CD4-positive, alpha-beta T cell treated with Interleukin-6 for 4 hours (primary cell): ENCODE data around the gene HP1BP3.
A peak's percentile ranks its signal among the peaks of the same experiment; 100 is the strongest.

Source experiments
- DNase-seq: peaks from one replicate; pipeline ENCODE4 v3.0.0-alpha.2; 2020; ENCODE audit warnings: mixed read lengths

The HP1BP3 gene

DNA sequence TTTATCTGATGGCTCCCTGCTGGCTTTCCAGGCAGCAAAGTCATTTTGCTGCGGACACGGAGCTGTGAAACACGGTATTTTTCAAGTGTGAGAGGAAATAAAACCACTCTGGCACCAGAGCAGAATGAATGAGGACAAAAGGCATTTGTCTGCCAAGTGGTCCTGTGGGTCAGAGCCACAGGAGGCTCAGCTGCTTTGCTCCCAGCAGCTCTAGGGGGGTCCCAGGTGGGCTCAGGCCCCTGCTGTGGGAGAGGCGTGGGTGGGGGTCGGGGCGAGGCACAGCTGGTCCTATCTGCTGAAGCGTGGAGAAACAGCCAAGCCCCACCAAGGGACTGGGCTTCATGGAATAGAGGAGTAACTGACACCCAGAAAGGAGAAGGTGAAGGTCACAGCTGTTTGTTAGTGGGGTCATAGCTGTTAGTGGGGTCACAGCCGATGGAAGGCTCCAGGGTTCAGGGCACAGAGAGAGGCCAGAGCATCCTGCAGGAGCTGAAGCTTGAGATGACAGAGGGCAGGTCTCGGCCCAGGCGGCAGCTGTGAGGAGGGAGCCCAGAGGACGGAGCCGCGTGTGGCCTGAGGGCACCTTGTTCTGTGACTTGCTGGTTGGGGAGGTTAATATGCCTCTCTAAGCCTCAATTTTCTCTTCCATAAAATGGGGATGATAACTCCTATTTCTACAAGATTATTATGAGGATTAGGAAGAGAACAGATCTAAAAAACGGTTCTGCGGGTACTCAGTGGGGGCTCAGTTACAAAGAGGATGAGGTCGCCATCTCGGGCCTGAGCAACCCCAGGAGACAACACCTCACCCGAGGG, 76.4 kb downstream of the HP1BP3 start:
- no peak for DNase-seq

DNA sequence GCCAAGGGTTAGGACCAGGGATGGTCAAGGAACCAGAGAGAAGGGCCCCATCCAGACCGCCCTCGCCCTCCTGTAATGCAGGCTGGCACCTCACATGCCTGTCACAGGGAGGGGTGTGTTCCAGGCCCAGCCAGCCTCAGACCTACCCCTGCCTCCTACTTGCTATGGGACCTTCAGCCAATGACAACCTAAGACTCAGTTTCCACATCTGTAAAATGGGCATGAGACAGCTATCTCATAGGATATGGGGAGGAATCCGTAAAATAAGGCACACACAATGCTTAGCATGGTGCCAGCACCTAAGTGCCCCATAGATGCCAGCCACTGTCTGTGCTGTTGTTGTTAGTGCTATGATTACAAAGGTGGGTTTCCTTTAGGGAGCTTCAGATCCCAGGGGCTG, 77.2 kb downstream of the HP1BP3 start:
- DNase-seq, result no peak

DNA sequence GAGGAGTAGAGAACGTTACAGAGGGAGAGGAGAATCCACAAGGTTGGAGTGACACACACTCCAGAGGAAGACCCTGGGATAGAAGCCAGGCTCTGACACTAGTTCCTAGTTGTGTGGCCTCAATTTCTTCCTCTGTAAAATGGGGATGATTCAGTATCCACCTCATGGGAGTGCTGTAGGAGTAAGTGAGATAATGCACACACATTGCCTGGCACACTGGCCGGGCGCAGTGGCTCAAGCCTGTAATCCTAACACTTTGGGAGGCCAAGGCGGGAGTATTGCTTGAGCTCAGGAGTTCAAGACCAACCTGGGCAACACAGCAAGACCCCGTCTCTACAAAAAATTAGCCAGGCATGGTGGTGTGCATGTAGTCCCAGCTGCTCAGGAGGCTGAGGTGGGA, 78.2 kb downstream of the HP1BP3 start:
- DNase-seq, result no peak

DNA sequence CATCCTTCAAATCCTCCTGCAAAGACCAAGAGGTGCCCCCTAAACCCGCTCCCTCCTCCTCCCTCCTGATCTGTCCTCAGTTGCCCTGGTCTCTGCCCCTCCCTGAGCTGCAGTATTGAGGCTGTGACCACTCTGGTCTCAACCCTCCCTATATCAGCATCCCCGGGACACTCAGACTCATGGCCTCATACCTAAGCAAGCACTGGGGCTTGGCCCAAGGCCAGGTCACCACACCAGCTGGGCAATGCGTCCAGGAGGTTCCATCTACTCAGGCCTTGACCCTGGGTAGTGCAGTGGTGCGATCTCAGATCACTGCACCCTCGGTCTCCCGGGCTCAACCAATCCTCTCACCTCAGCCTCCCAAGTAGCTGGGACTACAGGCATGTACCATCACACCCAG, 79.0 kb downstream of the HP1BP3 start:
- DNase-seq, result no peak

DNA sequence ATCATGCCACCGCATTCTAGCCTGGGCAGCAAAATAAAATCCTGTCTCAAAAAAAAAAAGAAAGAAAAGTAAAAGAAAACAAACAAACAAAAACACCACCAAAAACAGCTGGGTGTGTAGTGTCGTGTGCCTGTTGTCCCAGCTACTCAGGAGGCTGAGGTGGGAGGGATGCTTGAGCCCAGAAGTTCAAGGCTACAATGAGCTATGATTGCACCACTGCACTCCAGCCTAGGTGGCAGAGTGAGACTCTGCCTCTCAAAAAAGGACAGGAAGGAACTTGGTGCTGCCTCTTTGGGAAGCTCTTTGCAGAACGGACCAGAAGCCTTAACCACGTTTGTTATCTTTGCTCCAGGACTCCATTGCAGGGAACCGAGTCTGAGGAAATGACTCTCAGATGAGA, 80.3 kb downstream of the HP1BP3 start:
- DNase-seq, result no peak

DNA sequence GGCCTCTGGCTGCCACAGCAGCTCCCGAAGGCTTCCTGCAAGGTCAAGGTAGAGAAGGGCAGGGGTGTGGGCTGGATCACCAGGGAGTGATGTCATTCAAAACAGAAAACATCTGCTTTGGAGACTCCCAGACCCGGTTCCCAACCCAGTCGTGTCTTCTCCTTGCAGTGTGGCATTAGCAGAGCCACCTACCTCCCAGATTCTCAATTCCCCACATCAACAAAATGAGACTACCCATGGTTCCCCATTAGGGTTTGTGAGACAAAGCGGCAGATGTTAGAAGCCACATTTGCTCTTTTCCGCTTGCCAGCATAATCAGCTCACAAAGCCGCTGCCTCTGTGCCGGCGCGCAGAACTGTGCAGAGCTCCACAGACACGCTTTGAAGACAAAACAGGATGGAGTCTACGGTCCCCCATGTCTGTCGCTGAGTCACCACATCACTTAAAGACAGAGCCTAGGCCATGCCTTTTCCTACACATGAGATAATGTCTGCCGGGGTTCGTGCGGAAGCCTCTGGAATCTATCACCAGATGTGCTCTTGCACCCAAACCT, 81.8 kb downstream of the HP1BP3 start:
- DNase-seq, result peak; percentile 23

DNA sequence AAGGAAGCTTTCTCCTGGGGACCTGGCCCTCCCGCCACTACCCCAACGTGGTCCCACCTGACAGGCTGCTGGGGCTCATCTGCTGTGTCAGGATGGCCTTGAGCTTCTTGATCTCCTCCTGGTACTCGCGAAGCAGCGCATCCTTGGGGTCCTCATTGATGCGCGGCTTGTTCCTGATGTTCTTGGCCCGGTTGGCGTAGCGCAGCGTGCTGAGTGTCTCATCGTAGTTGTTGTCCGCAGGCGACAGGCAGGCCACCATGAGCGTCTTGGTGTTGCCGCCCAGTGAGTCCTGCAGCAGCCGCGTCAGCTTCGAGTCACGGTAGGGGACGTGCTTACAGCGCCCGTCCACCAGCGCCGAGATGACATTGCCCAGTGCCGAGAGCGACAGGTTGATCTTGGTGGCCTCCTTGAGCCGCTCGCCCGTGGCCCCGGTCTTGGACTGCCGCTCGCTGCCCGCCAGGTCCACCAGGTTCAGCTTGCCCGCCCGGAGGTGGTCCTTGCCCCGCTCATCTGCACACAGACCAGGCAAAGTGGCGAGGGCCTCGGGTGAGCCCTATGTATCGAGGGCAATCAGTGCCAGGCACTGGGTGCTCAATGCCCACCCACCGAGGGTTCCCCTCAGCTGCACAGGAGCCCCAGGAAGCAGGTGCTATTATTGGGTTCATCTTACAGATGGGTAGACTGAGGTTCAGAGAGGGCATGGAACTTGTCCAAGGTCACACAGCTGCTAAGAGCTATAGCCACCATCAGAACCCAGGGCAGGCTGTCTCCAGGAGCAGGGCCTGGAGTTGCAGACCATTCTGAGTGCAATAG, 82.5 kb downstream of the HP1BP3 start:
- no peak for DNase-seq

DNA sequence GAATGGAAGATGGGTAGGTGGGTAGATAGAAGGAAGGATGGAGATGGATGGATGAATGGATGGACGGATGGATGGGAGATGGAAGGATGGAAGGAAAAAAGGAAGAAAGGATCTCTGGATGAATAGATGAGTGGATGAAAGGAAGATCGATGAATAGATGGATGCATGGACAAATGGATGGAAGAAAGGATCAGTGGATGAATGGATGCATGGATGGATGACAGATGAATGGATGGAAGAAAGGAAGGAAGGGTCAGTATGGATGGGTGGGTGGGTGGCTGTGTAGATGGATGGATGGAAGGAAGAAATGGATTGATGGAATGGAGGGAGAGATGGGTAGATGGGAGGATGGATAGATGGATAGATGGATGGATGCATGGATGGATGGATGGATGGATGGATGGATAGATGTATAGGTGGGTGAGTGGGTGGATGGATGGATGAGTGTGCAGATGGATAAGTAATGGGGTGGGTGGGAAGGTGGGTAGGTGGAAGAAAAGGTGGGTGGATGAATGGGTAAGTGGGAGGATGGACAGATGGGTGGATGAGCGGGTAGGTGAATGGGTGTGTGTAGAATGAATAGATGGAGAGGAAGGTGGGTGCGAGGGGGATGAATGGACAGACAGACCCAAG, 83.9 kb downstream of the HP1BP3 start:
- DNase-seq, result no peak

DNA sequence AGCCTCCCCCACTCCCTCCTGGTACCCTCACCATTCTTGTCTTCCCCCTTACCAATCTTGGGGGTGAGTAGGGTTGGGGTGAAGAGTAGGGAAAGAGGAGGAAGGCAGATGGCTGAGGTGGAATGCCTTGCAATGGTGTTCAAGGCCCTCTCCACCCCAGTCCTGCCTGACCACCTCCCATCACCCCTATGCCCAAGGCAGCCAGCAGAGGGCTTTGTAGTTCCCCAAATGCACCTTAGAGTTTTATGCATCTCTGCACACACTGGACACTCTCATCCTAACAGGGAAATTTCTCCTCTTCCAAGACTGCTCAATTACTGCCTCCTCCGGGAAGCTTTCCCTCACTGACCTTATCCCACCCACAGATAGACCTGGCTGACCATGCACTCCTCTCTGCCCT, 84.7 kb downstream of the HP1BP3 start:
- no peak for DNase-seq

DNA sequence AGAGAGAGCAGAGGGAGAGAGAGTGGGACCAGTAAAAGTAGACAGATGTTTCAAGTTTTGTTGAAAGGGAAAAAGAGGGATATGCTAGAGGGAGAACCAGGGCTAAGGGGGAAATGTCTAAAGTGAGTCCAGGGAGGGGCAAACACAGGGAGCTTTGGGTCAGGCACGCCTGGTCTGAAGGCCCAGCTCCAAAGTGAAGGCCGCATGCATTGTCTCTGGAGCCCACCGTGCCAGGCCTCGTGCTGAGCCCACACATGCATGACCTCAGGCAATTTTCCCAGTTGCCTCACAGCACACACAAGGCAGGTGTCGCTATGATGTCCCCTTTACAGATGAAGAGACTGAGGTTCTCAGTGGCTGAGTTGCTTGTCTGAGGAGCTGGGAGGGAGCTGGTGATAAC, 85.3 kb downstream of the HP1BP3 start:
- DNase-seq, result no peak

DNA sequence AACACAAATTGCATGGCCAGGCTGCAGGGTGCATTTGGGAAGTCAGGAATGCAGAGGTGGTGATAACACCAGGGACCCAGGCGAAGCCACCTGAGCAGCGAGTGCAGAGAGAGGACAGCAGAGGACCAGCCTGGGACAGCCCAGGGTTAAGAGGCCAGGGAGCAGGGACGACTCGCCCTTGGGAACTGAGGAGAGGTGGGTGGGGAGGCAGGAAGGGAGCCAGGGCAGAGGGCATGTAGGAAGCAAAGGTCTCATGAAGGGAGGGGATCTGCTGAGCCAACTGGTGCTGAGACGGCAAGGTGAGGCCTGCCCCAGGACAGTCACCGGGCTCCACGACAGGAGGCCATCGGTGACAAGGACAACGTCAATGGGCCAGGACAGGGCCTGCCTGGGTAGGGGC, 85.7 kb downstream of the HP1BP3 start:
- no peak for DNase-seq

DNA sequence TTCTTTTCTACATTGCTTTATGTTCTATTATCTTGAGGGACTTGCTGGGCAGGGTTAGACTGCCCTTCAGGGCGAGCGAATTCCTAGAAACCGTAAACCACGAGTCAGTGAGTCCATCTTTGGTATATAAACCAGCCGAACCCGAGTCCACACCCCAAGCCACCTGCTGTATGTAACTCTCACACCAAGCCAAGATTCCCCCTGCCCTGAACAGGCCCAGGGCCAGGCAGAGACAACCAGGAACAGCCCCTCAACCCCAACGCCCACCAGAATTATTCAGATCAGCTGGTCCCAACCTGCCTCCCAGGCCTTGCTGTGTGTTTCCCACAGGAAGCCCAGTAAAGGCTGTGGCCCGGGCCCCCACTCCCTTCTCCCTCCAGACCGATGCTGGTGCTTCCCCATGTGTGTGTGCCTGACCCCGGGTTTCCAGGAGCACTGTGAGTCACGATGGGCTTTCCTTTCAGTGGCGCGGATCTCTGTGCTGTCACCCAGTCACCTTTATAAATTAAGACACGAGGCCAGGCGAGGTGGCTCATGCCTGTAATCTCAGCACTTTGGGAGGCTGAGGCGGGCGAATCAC, 86.4 kb downstream of the HP1BP3 start:
- no peak for DNase-seq

DNA sequence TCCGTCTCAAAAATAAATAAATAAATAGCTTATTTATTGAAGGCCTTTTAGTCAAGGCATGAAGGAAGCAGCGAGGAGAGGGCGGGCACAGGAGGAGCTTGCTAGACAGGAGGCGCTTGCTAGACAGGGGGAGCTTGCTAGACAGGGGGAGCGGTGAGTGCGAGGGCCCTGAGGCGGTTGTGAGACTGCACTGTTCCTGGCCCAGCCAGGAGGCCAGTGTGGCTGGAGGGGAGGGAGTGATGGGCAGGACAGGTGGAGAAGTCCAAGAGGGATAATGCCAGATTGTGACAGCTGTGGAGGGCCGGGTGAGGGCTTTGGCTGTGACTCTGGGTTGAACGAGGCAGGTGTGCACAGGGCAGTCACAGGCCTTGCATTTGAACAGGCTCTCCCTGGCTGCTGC, 87.5 kb downstream of the HP1BP3 start:
- no peak for DNase-seq

DNA sequence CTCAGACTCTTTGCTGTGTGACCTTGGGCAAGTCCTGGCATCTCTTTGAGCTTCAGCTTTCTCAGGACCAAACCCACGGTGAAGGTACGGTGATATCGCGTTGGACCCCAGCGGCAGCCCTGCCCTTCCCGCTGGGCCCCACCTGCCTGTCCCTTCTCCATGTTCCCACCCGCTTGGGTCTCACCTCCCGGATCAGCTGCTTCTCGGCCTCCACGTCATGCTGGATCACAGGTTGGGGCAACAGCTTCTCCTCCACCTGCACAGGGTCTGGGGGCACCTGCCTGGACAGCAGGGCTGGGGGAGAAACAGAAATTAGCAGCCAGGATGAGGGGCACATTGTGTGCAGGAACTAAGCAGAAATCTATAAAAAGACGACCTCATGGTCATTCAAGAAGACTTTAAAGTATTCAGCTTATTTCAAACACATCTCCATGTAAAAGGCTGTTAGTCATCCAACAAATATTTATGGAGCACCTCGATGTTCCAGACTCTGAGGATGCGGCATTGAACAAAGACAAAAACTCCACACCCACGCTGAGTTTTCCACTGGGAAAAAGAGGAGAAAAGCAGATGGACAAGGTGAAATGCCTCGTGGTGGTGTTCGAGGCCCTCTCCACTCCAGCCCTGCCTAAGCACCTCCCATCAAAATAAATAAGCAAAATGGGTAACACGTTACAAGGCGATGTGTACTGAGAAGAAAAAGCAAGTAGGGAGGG, 88.8 kb downstream of the HP1BP3 start:
- DNase-seq, result no peak

DNA sequence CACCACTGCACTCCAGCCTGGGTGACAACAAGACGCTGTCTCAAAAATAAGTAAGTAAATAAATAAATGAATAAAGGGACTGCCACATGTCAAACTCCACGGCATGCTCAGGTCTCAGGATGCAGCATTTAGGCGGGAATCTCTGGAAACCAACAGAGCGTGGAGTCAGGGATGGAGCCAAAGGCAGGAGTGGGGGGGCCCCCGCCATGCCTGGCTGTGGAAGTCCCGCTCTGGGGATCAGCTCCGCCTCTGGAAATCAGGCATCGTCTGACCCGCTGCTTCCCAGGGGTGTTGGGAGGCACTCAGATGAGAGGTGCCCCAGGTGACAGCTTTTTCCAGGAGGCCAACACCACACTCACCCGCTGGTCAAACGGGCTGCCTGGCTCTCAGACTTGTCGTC, 89.5 kb downstream of the HP1BP3 start:
- no peak for DNase-seq

DNA sequence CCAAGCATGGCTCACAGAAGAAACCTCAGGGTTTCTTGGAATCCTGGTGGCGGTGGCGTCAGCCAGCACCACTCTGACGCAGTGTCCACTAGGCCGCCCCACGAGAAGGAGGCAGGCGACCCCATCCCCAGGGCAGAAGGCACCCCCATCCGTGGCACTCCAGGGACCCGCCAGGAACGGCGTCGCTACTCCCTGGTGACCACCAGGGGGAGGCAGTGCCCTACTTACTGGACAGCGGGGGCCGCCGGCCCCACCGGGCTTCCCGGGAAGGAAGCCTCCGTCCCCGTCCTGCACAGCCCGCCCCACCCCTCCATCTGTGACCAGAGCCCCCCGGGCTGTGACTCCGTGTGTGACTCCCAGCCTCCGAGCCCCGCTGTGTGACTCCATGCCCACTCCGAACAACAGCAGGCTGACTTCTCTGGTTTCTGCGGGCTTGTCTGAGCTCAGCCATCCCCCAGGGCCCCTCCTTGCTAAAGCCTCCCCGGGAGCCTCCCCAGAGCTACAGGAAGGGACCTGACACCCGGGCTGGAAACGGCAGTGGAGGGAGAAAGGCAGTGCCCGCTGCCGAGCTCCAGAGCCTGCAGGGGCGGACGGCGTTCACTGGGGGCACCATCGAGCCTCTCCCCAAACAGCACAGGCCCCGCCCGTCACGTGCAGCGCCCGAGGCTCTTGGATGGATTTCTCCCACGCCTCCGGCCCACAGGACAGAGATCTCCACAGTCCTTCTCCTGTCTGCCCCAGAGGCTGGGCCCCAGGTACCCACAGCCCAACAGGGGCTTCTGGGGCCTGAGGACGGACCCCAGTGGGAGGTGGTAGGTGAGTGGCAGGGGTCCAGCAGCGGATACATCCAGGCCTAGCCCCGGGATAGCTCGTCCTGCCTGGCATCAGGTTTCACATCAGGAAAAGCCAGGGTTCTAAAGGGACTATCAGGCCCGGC, 90.4 kb downstream of the HP1BP3 start:
- DNase-seq, result peak; percentile 79

DNA sequence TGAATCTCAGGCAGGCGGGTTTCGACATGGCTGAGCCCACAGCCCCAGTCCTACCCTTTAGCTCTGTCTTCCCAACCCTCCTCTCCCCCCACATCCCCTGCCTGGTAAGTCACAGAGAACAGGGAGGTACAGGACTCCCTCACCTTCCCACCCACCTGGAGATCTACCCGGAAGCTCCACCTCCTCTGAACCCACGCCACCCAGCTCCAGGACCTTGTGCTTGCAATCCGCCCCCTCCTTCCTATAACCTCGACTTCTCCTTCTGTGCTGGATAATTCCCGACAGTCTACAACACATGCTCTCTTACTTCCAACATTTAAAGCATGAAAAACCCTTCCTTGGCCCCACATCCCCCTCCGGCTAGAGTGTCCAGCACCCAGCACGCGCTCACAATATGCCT, 91.6 kb downstream of the HP1BP3 start:
- no peak for DNase-seq

DNA sequence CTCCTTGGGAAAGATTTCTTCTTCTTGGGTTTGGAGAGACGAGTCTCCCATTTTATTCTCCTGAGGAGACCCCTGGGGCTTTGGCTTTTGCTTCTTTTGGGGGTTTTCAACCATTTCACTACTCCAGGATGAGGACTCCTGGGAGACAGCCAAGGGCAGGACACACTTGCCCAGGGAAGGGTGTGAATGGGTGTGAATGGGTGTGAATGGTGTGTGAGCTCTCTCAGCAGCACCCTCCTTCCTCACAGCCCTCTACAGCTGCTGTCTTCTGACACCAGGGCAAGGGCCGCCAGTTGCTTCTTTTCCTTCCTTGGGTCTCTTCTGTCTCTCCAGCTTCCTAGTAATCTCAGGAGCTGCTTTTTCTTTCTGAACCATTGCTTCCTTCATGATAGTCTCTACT, 93.5 kb downstream of the HP1BP3 start:
- no peak for DNase-seq
